HepG2 (cell line): ENCODE data around the gene CHST11. TPM values are rescaled to one million over a fixed set of nuclear protein-coding genes. Genes with fewer than 3 reads are reported as not detected.

Experiments used
- ATAC-seq: fragments of 200-7000 bp; cut with Tn5 transposase; 3 replicates; pipeline ENCODE4 v1.9.1; 2020; ENCODE audit warnings: mild to moderate bottlenecking, moderate library complexity
- BruUV-seq: library from RNA; stranded (reverse); fragments of 400-500 nt; replicated peaks from 2 replicates; lab custom pipeline; 2021; lab: Mats Ljungman, UMichigan
- CTCF ChIA-PET: fragments of 300-600 bp; formaldehyde crosslinking; extraction: SDS; loops from one replicate; lab custom pipeline; 2021; ENCODE audit warnings: low total read pairs, inconsistent platforms, low intra/inter-chr PET ratio; lab: Yijun Ruan, JAX
- POLR2A ChIA-PET: fragments of 350-600 bp; sonication (Branson Sonifier 250); formaldehyde crosslinking; loops from one replicate; lab custom pipeline; 2020; ENCODE audit warnings: antibody characterized with exemption, inconsistent platforms; lab: Yijun Ruan, JAX
- DNase-seq: peaks from one replicate; pipeline ENCODE4 v3.0.0-alpha.2; 2015; ENCODE audit warnings: low spot score
- FAIRE-seq: peaks from 3 replicates; lab custom pipeline; 2011; peaks lifted over from hg19 to GRCh38; lab: Jason Lieb, UNC
- H2AFZ ChIP-seq: one replicate; pipeline ENCODE4 v1.6.1; 2011; ENCODE audit warnings: low read length, inconsistent platforms
- H3K27ac ChIP-seq: fragments of 300-600 bp; 3 replicates; pipeline ENCODE4 v1.8.0; 2011; ENCODE audit warnings: mixed run types, mild to moderate bottlenecking, mixed read lengths, low read length, inconsistent platforms; ENCODE audit not compliant: insufficient read depth; ENCODE audit errors: extremely low read length
- H3K27me3 ChIP-seq, 2 experiments: fragments of 200-600 bp in 1 of 2; 2 replicates in 1 of 2; 3 replicates in 1 of 2; pipeline versions ENCODE4 v1.6.0 to v1.8.0; 2011; ENCODE audit warnings: low read length in 2 of 2, mild to moderate bottlenecking in 2 of 2, moderate library complexity in 2 of 2, inconsistent platforms in 1 of 2; ENCODE audit not compliant: insufficient read depth in 2 of 2, control insufficient read depth in 1 of 2
- H3K36me3 ChIP-seq, 2 experiments: fragments of 200-600 bp in 1 of 2; replicated peaks in 1 of 2; 2 replicates in 1 of 2; 3 replicates in 1 of 2; pipeline versions ENCODE4 v1.5.1 to v1.8.0; 2011; ENCODE audit warnings: low read length in 2 of 2, inconsistent platforms in 1 of 2; ENCODE audit not compliant: insufficient read depth in 2 of 2, control insufficient read depth in 1 of 2
- H3K4me1 ChIP-seq: 2 replicates; pipeline ENCODE4 v1.5.1; 2012; ENCODE audit warnings: low read length, inconsistent platforms; ENCODE audit not compliant: insufficient read depth
- H3K4me2 ChIP-seq: 2 replicates; pipeline ENCODE4 v1.6.0; 2011; ENCODE audit warnings: low read depth, low read length, inconsistent platforms
- H3K4me3 ChIP-seq, 3 experiments: fragments of 200-600 bp in 1 of 3; sonication (generic), shearing (Covaris generic) in 1 of 3; replicated peaks in 1 of 3; 2 replicates each; pipeline ENCODE4 v1.5.1; 2011 to 2016; ENCODE audit warnings: low read length in 3 of 3, inconsistent platforms in 2 of 3, low read depth in 2 of 3, mild to moderate bottlenecking in 2 of 3, control low read depth in 1 of 3, mixed read lengths in 1 of 3; ENCODE audit not compliant: insufficient read depth in 1 of 3
- H3K79me2 ChIP-seq: one replicate; pipeline ENCODE4 v1.6.1; 2011; ENCODE audit warnings: low read length, inconsistent platforms; ENCODE audit not compliant: insufficient read depth
- H3K9ac ChIP-seq: 2 replicates; pipeline ENCODE4 v1.6.0; 2011; ENCODE audit warnings: mild to moderate bottlenecking, low read depth, low read length, inconsistent platforms; ENCODE audit not compliant: insufficient read depth
- H3K9me3 ChIP-seq: 2 replicates; pipeline ENCODE4 v1.5.1; 2012; ENCODE audit warnings: mild to moderate bottlenecking, low read length
- H4K20me1 ChIP-seq: 2 replicates; pipeline ENCODE4 v1.6.0; 2011; ENCODE audit warnings: inconsistent platforms, mild to moderate bottlenecking, low read length, moderate library complexity; ENCODE audit not compliant: insufficient read depth
- HIVEP1 ChIP-seq: sonication (generic); formaldehyde crosslinking; IDR thresholded peaks from 2 replicates; pipeline ENCODE4 v1.4.0; 2020; ENCODE audit warnings: mild to moderate bottlenecking, missing genetic modification reagents
- KAT7 ChIP-seq: IDR thresholded peaks from 2 replicates; pipeline ENCODE4 v1.6.1; 2018; ENCODE audit warnings: borderline replicate concordance, missing compliant biosample characterization
- KDM6A ChIP-seq: IDR thresholded peaks from 2 replicates; pipeline ENCODE4 v1.6.1; 2016; ENCODE audit warnings: low read depth
- RARG ChIP-seq: sonication (generic); formaldehyde crosslinking; IDR thresholded peaks from 2 replicates; pipeline ENCODE4 v1.4.0; 2020; ENCODE audit warnings: low read depth, mild to moderate bottlenecking, missing genetic modification reagents
- TAF1 ChIP-seq: sonication (generic); formaldehyde crosslinking; IDR thresholded peaks from 2 replicates; pipeline ENCODE4 v1.4.0; 2020; ENCODE audit warnings: missing genetic modification reagents
- TP53 ChIP-seq: sonication (generic); formaldehyde crosslinking; conservative IDR thresholded peaks from 2 replicates; pipeline ENCODE4 v1.4.0; 2020; ENCODE audit warnings: missing genetic modification reagents
- ZBTB38 ChIP-seq: sonication (generic); formaldehyde crosslinking; IDR thresholded peaks from 2 replicates; pipeline ENCODE4 v1.5.1; 2020; ENCODE audit warnings: mild to moderate bottlenecking, missing genetic modification reagents
- ZBTB8A ChIP-seq: sonication (generic); formaldehyde crosslinking; IDR thresholded peaks from 2 replicates; pipeline ENCODE4 v1.4.0; 2020; ENCODE audit warnings: mild to moderate bottlenecking, low read depth, missing genetic modification reagents, borderline replicate concordance
- ZNF17 ChIP-seq: sonication (generic); formaldehyde crosslinking; IDR thresholded peaks from 2 replicates; pipeline ENCODE4 v1.5.0; 2020; ENCODE audit warnings: mild to moderate bottlenecking, missing genetic modification reagents
- WGBS: methylation state at CpG from one replicate; pipeline ENCODE4 v1.1.6; 2017; ENCODE audit warnings: low lambda C conversion rate; 5-methylcytosine and 5-hydroxymethylcytosine counted together
- in situ Hi-C: cut with HindIII; loops from 2 replicates; pipeline ENCODE4 v1.10.0; 2017; ENCODE audit warnings: low pct_unique_long_range_greater_than_20kb; ENCODE audit not compliant: extremely low pct_ligation_motif_present
- intact Hi-C: fragments of 100-400 bp; cut with micrococcal nuclease; formaldehyde crosslinking; loops from one replicate; pipeline ENCODE4 v1.10.0; 2022; ENCODE audit not compliant: unreplicated experiment
- polyA plus RNA-seq, 8 experiments: library from polyadenylated mRNA; depleted of rRNA in 3 of 8; stranded (reverse) in 7 of 8; unstranded in 1 of 8; fragments of >200 nt; fragmentation: Illumina TruSeq in 4 of 8; extraction: Trizol in 4 of 8; gene quantifications; 2 replicates each; pipeline versions ENCODE4 v1.2.1 to v1.2.3, GENCODE V29; 2011 to 2016; ENCODE audit warnings: low read depth in 4 of 8, missing spikeins in 1 of 8, mixed read lengths in 1 of 8; ENCODE audit not compliant: insufficient read depth in 1 of 8
- total RNA-seq, 5 experiments: library from RNA; depleted of rRNA; stranded (reverse); fragments of >200 nt; fragmentation: Illumina TruSeq; extraction: Trizol; gene quantifications; 2 replicates each; pipeline ENCODE4 v1.2.3, GENCODE V29; 2016; ENCODE audit warnings: low read depth in 1 of 5
- TF ChIP-seq, protein P1 (sequence below): IDR thresholded peaks from 2 replicates; pipeline ENCODE4 v1.6.1; 2016; ENCODE audit warnings: low read depth
- TF ChIP-seq, protein P2 (sequence below): sonication (generic); formaldehyde crosslinking; IDR thresholded peaks from 2 replicates; pipeline ENCODE4 v1.9.0; 2021; ENCODE audit warnings: missing genetic modification reagents, mild to moderate bottlenecking, borderline replicate concordance
- TF ChIP-seq, protein P3 (sequence below): sonication (generic); formaldehyde crosslinking; IDR thresholded peaks from 2 replicates; pipeline ENCODE4 v1.4.0; 2020; ENCODE audit warnings: mild to moderate bottlenecking, missing genetic modification reagents
- TF ChIP-seq, protein P4 (sequence below): sonication (generic); formaldehyde crosslinking; IDR thresholded peaks from 2 replicates; pipeline ENCODE4 v1.4.0; 2020; ENCODE audit warnings: mild to moderate bottlenecking, missing genetic modification reagents, borderline replicate concordance

The CHST11 gene
- total and polyA plus RNA-seq, 2 of the 13 experiments (the other 11 are each of a cell fraction or from before 2014, with no cell fraction given) = 0.15 TPM; not detected in 1

DNA sequence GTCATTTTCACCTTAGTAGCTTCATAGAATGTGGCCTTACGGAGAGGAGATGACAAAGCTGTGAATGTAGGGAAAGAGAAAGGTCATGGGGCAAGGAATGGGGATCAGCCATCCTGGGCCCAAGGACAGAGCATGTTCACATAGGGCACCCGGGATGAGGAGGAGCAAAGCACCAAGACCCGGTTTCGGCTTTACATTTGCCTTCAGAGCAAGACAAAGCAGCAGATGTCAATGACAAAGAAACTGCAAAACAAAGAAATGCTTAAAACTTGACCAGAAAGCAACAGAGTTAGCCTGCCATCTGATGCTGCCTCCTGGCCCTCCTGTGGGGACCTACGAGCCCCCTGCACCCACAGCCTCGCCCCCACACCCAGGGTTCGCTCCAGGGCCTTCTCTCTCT lies 252.1 kb downstream of the CHST11 start:
- WGBS = 10% methylated on average over 7 of the region's 7 CpGs
- Histone ChIP-seq H3K9me3 (no peaks in the 10 kb centered on the region), H4K20me1 (no peaks in the 10 kb centered on the region), H3K36me3 (no peaks in the 10 kb centered on the region), H2AFZ (no peak overlapping the region), H3K27me3 (peaks cover 11 to 53% of the 10 kb centered on the region in 2 experiments; a peak in 4 of 5 replicates), H3K4me2 (no peak overlapping the region), H3K9ac (no peak overlapping the region), H3K4me3 (no peak overlapping the region), H3K79me2 (no peaks in the 10 kb centered on the region), H3K4me1 (no peaks in the 10 kb centered on the region), H3K27ac (no peak overlapping the region)
- CTCF ChIA-PET = no interaction called here
- ATAC-seq = no peak
- BruUV-seq = no TSS peak
- in situ Hi-C loops (no loop called here), intact Hi-C loops (no loop called here)
- TF ChIP-seq, protein P1, sequence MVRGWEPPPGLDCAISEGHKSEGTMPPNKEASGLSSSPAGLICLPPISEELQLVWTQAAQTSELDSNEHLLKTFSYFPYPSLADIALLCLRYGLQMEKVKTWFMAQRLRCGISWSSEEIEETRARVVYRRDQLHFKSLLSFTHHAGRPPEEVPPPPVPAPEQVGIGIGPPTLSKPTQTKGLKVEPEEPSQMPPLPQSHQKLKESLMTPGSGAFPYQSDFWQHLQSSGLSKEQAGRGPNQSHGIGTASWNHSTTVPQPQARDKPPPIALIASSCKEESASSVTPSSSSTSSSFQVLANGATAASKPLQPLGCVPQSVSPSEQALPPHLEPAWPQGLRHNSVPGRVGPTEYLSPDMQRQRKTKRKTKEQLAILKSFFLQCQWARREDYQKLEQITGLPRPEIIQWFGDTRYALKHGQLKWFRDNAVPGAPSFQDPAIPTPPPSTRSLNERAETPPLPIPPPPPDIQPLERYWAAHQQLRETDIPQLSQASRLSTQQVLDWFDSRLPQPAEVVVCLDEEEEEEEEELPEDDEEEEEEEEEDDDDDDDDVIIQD (CRISPR knock-in tag) = no peak
- no peak for TF ChIP-seq TP53 (CRISPR knock-in tag)
- TF ChIP-seq ZNF17 (CRISPR knock-in tag) = no peak
- TF ChIP-seq KAT7 (CRISPR knock-in tag) = no peak
- TF ChIP-seq, protein P2, sequence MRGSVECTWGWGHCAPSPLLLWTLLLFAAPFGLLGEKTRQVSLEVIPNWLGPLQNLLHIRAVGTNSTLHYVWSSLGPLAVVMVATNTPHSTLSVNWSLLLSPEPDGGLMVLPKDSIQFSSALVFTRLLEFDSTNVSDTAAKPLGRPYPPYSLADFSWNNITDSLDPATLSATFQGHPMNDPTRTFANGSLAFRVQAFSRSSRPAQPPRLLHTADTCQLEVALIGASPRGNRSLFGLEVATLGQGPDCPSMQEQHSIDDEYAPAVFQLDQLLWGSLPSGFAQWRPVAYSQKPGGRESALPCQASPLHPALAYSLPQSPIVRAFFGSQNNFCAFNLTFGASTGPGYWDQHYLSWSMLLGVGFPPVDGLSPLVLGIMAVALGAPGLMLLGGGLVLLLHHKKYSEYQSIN = no peak
- no peak for TF ChIP-seq KDM6A (CRISPR knock-in tag)
- no peak for TF ChIP-seq ZBTB8A (CRISPR knock-in tag)
- TF ChIP-seq, protein P3, sequence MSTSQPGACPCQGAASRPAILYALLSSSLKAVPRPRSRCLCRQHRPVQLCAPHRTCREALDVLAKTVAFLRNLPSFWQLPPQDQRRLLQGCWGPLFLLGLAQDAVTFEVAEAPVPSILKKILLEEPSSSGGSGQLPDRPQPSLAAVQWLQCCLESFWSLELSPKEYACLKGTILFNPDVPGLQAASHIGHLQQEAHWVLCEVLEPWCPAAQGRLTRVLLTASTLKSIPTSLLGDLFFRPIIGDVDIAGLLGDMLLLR = no peak
- no peak for TF ChIP-seq ZBTB38 (CRISPR knock-in tag)
- no peak for TF ChIP-seq RARG (CRISPR knock-in tag)
- TF ChIP-seq HIVEP1 (CRISPR knock-in tag) = no peak
- TF ChIP-seq, protein P4, sequence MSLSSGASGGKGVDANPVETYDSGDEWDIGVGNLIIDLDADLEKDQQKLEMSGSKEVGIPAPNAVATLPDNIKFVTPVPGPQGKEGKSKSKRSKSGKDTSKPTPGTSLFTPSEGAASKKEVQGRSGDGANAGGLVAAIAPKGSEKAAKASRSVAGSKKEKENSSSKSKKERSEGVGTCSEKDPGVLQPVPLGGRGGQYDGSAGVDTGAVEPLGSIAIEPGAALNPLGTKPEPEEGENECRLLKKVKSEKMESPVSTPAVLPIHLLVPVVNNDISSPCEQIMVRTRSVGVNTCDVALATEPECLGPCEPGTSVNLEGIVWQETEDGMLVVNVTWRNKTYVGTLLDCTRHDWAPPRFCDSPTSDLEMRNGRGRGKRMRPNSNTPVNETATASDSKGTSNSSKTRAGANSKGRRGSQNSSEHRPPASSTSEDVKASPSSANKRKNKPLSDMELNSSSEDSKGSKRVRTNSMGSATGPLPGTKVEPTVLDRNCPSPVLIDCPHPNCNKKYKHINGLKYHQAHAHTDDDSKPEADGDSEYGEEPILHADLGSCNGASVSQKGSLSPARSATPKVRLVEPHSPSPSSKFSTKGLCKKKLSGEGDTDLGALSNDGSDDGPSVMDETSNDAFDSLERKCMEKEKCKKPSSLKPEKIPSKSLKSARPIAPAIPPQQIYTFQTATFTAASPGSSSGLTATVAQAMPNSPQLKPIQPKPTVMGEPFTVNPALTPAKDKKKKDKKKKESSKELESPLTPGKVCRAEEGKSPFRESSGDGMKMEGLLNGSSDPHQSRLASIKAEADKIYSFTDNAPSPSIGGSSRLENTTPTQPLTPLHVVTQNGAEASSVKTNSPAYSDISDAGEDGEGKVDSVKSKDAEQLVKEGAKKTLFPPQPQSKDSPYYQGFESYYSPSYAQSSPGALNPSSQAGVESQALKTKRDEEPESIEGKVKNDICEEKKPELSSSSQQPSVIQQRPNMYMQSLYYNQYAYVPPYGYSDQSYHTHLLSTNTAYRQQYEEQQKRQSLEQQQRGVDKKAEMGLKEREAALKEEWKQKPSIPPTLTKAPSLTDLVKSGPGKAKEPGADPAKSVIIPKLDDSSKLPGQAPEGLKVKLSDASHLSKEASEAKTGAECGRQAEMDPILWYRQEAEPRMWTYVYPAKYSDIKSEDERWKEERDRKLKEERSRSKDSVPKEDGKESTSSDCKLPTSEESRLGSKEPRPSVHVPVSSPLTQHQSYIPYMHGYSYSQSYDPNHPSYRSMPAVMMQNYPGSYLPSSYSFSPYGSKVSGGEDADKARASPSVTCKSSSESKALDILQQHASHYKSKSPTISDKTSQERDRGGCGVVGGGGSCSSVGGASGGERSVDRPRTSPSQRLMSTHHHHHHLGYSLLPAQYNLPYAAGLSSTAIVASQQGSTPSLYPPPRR (CRISPR knock-in tag) = no peak
- TF ChIP-seq TAF1 (CRISPR knock-in tag) = no peak
- no peak for DNase-seq
- POLR2A ChIA-PET = no interaction called here
- no peak for FAIRE-seq
